Measurements from ENCODE around the gene GPR15. TPM values are rescaled to one million over a fixed set of nuclear protein-coding genes. Genes with fewer than 3 reads are reported as not detected.

GPR15 gene
- total RNA-seq, 1 experiment from 2014 or later = not detected

DNA sequence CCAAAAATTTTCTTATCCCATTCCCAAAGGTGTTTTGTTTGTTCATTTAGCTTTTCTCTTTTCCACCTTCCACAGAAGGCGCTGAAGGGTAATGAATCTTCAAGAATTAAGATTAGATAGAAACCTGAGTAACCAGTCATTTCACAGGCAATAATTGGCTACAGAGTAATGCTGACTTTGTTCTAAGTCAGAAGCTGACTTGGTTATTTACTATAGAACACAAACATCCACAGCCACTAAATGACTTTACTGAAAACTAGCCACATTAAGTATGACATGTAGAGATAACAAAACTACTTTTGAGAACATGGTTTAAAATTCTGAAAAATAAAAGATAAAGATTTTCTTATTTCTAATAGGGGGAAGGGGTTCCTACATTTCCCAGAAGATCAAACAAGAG, 16.8 kb upstream of the GPR15 start:
- Histone ChIP-seq H3K9me3 (ENCODE audit: insufficient read depth, low read depth) (0 out of 2 replicates have a peak, but pooled peaks cover 5% of the 10 kb centered on the region), H3K4me1 (replicated peaks; ENCODE audit: insufficient read depth) (peaks cover 50% of the 10 kb centered on the region), H3K36me3 (ENCODE audit: low read depth) (peaks cover 52% of the 10 kb centered on the region), H3K27me3 (ENCODE audit: insufficient read depth, low read depth) (no peaks in the 10 kb centered on the region), H3K4me3 (no peak overlapping the region), H3K4me2 (no peak overlapping the region), H3K27ac (peak overlapping the region; percentile 87), H2AFZ (no peak overlapping the region), H3K9me2 (ENCODE audit: insufficient read depth) (no peaks in the 10 kb centered on the region), H3F3A (ENCODE audit: insufficient read depth, low read depth) (peaks cover 44% of the 10 kb centered on the region), H4K20me1 (ENCODE audit: insufficient read depth) (no peaks in the 10 kb centered on the region), H3K79me2 (ENCODE audit: low read depth) (peaks cover 31% of the 10 kb centered on the region)
- DNase-seq = no peak
- no TSS peak for BruUV-seq (replicated peaks)
- POLR2A ChIA-PET (ENCODE audit: unreplicated experiment) = interaction anchor here (0.6 kb wide), 2 partner anchors 12 to 1187 kb away, joined by 3 read pairs; no protein-coding TSS in a partner anchor
- CTCF ChIA-PET = no interaction called here
- intact Hi-C loops (cut with micrococcal nuclease; ENCODE audit: unreplicated experiment) = loop anchor here (5.0 to 10.0 kb wide), 3 partner anchors 387 to 540 kb away; partner anchors contain the start of genes DCBLD2 and RIOX2
- TF ChIP-seq EZH2 (IDR thresholded peaks at IDR 0.05; ENCODE audit: low read depth) = no peak
- TF ChIP-seq, protein P1, sequence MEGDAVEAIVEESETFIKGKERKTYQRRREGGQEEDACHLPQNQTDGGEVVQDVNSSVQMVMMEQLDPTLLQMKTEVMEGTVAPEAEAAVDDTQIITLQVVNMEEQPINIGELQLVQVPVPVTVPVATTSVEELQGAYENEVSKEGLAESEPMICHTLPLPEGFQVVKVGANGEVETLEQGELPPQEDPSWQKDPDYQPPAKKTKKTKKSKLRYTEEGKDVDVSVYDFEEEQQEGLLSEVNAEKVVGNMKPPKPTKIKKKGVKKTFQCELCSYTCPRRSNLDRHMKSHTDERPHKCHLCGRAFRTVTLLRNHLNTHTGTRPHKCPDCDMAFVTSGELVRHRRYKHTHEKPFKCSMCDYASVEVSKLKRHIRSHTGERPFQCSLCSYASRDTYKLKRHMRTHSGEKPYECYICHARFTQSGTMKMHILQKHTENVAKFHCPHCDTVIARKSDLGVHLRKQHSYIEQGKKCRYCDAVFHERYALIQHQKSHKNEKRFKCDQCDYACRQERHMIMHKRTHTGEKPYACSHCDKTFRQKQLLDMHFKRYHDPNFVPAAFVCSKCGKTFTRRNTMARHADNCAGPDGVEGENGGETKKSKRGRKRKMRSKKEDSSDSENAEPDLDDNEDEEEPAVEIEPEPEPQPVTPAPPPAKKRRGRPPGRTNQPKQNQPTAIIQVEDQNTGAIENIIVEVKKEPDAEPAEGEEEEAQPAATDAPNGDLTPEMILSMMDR (conservative IDR thresholded peaks at IDR 0.05) = no peak

DNA sequence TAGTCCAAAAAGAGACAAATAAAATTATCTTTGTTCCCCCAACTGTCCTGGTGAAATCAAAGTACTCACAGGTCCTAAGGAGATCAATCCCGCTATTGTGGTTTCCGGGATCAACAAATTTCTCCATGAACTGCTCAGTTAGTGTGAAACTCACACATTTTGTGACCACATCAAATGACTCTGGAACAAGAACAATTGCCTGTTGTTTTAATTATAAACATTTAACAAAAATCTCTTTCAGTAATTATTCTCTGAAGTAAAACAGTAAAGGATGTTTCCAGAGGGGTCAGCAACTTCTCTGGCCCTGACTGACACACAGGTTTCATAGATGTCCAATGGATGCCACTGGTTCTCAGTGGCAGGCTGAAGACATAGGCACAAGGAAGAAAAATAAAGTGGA, 13.0 kb upstream of the GPR15 start:
- POLR2A ChIA-PET (ENCODE audit: unreplicated experiment) = interaction anchor here (0.6 to 0.7 kb wide), 2 partner anchors 190 to 292 kb away, joined by 5 to 9 read pairs; no protein-coding TSS in a partner anchor
- no peak overlapping the region for H3K4me2 ChIP-seq
- intact Hi-C loops (cut with micrococcal nuclease; ENCODE audit: unreplicated experiment) = loop anchor here (10.0 kb wide), 2 partner anchors 456 to 544 kb away; partner anchors contain the start of gene RIOX2
- no peak overlapping the region for H3K4me3 ChIP-seq
- H3K9me2 ChIP-seq (ENCODE audit: insufficient read depth) = no peaks in the 10 kb centered on the region
- no peak for TF ChIP-seq EZH2 (IDR thresholded peaks at IDR 0.05; ENCODE audit: low read depth)
- no peak overlapping the region for H3K27ac ChIP-seq
- no peak for DNase-seq
- H3K79me2 ChIP-seq (ENCODE audit: low read depth) = peaks cover 56% of the 10 kb centered on the region
- BruUV-seq (replicated peaks) = no TSS peak
- H3F3A ChIP-seq (ENCODE audit: insufficient read depth, low read depth) = peaks cover 37% of the 10 kb centered on the region
- no peaks in the 10 kb centered on the region for H3K27me3 ChIP-seq (ENCODE audit: insufficient read depth, low read depth)
- H3K36me3 ChIP-seq (ENCODE audit: low read depth) = peaks cover 64% of the 10 kb centered on the region
- H3K4me1 ChIP-seq (replicated peaks; ENCODE audit: insufficient read depth) = peaks cover 40% of the 10 kb centered on the region
- H4K20me1 ChIP-seq (ENCODE audit: insufficient read depth) = no peaks in the 10 kb centered on the region
- no peak overlapping the region for H2AFZ ChIP-seq
- H3K9me3 ChIP-seq (ENCODE audit: insufficient read depth, low read depth) = 0 out of 2 replicates have a peak, but pooled peaks cover 5% of the 10 kb centered on the region
- CTCF ChIA-PET = no interaction called here

DNA sequence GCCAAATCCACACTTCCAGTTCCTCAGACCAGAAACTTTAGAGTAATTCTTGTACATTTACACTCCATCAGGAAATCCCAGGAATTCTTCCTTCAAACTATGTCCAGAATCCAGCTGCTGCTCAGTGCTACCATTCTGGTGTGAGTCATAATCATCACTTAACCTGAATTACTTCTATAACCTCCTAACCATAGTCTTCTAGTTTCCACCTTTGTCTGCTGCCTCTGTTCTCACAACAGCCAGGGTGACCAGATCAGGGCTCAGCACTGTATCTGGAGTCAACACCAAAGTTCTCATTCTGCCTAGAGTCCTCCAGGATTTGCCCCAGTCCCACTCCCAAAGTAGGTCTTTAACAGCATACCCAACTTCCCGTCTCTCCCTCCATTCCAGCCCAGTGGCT, 12.4 kb upstream of the GPR15 start:
- no peak overlapping the region for H3K4me2 ChIP-seq
- POLR2A ChIA-PET (ENCODE audit: unreplicated experiment) = no interaction called here
- H3K79me2 ChIP-seq (ENCODE audit: low read depth) = peaks cover 56% of the 10 kb centered on the region
- CTCF ChIA-PET = no interaction called here
- H3K27ac ChIP-seq = no peak overlapping the region
- H3K9me3 ChIP-seq (ENCODE audit: insufficient read depth, low read depth) = 0 out of 2 replicates have a peak, but pooled peaks cover 5% of the 10 kb centered on the region
- peaks cover 64% of the 10 kb centered on the region for H3K36me3 ChIP-seq (ENCODE audit: low read depth)
- no peaks in the 10 kb centered on the region for H3K27me3 ChIP-seq (ENCODE audit: insufficient read depth, low read depth)
- intact Hi-C loops (cut with micrococcal nuclease; ENCODE audit: unreplicated experiment) = loop anchor here (10.0 kb wide), 2 partner anchors 455 to 545 kb away; partner anchors contain the start of gene RIOX2
- no peak for DNase-seq
- no peaks in the 10 kb centered on the region for H4K20me1 ChIP-seq (ENCODE audit: insufficient read depth)
- no peak for TF ChIP-seq EZH2 (IDR thresholded peaks at IDR 0.05; ENCODE audit: low read depth)
- TF ChIP-seq, protein P1 (conservative IDR thresholded peaks at IDR 0.05) = no peak
- no peaks in the 10 kb centered on the region for H3K9me2 ChIP-seq (ENCODE audit: insufficient read depth)
- peaks cover 32% of the 10 kb centered on the region for H3F3A ChIP-seq (ENCODE audit: insufficient read depth, low read depth)
- H3K4me3 ChIP-seq = no peak overlapping the region
- BruUV-seq (replicated peaks) = no TSS peak
- peaks cover 34% of the 10 kb centered on the region for H3K4me1 ChIP-seq (replicated peaks; ENCODE audit: insufficient read depth)
- no peak overlapping the region for H2AFZ ChIP-seq

Measured in PC-9 (cell line).